ENCODE data around the gene NCMAP. TPM values are rescaled to one million over a fixed set of nuclear protein-coding genes. Genes with fewer than 3 reads are reported as not detected.

The NCMAP gene
- polyA plus RNA-seq, 1 donor from 2014 or later, result not detected

- Histone ChIP-seq H3K79me2 (replicated peaks; ENCODE audit: insufficient read depth, low read length) (peaks cover 4% of the 10 kb centered on the region), H4K20me1 (ENCODE audit: insufficient read depth) (no peaks in the 10 kb centered on the region)
- TF ChIP-seq EP300 (conservative IDR thresholded peaks at IDR 0.05; ENCODE audit: poor library complexity, severe bottlenecking) (no peak), RAD21 (conservative IDR thresholded peaks at IDR 0.05) (no peak), TAF1 (IDR thresholded peaks at IDR 0.05; ENCODE audit: low read depth) (no peak), SMC3 (conservative IDR thresholded peaks at IDR 0.05; ENCODE audit: poor library complexity) (no peak), CTCF (IDR thresholded peaks at IDR 0.05; ENCODE audit: poor library complexity, severe bottlenecking) (no peak), MXI1 (conservative IDR thresholded peaks at IDR 0.05; ENCODE audit: poor library complexity, severe bottlenecking) (no peak), REST (IDR thresholded peaks at IDR 0.05; ENCODE audit: borderline replicate concordance) (no peak), POLR2AphosphoS5 (IDR thresholded peaks at IDR 0.05) (no peak)
Measured at GRCh38 chr1:24656046-24656445, 100.2 kb downstream of the NCMAP start.

GRCh38 chr1:24657781-24658180 is 101.9 kb downstream of the NCMAP start:
- no peak overlapping the region for H3K4me3 ChIP-seq (ENCODE audit: low read length)
- no peak overlapping the region for H3K27ac ChIP-seq (ENCODE audit: low read length)
- peaks cover 4% of the 10 kb centered on the region for H3K79me2 ChIP-seq (replicated peaks; ENCODE audit: insufficient read depth, low read length)
- H3K9ac ChIP-seq (ENCODE audit: low read length), result no peak overlapping the region
- no peaks in the 10 kb centered on the region for H3K9me3 ChIP-seq (ENCODE audit: low read length)
- H3K4me2 ChIP-seq (ENCODE audit: low read length), result no peak overlapping the region
- H2AFZ ChIP-seq (ENCODE audit: low read depth, low read length), result no peak overlapping the region
- H3K9me2 ChIP-seq (ENCODE audit: insufficient read depth, low read length), result no peaks in the 10 kb centered on the region
- no peaks in the 10 kb centered on the region for H4K20me1 ChIP-seq (ENCODE audit: insufficient read depth)
- H3F3A ChIP-seq (ENCODE audit: insufficient read depth, low read length, poor library complexity, severe bottlenecking), result no peaks in the 10 kb centered on the region
- no peak for TF ChIP-seq REST (IDR thresholded peaks at IDR 0.05; ENCODE audit: borderline replicate concordance)
- no peak for TF ChIP-seq SMC3 (conservative IDR thresholded peaks at IDR 0.05; ENCODE audit: poor library complexity)
- no peak for TF ChIP-seq EP300 (conservative IDR thresholded peaks at IDR 0.05; ENCODE audit: poor library complexity, severe bottlenecking)
- H3K27me3 ChIP-seq (ENCODE audit: insufficient read depth, low read depth, low read length), result no peaks in the 10 kb centered on the region
- peaks cover 9% of the 10 kb centered on the region for H3K36me3 ChIP-seq (ENCODE audit: insufficient read depth, low read length)

More at GRCh38 chr1:24656046-24656445, 100.2 kb downstream of the NCMAP start:
- H3F3A ChIP-seq (ENCODE audit: insufficient read depth, low read length, poor library complexity, severe bottlenecking), result no peaks in the 10 kb centered on the region
- H3K27ac ChIP-seq (ENCODE audit: low read length), result no peak overlapping the region
- no peak overlapping the region for H3K4me3 ChIP-seq (ENCODE audit: low read length)
- H3K9me2 ChIP-seq (ENCODE audit: insufficient read depth, low read length), result no peaks in the 10 kb centered on the region
- no peaks in the 10 kb centered on the region for H3K27me3 ChIP-seq (ENCODE audit: insufficient read depth, low read depth, low read length)
- H2AFZ ChIP-seq (ENCODE audit: low read depth, low read length), result no peak overlapping the region
- H3K9ac ChIP-seq (ENCODE audit: low read length), result no peak overlapping the region
- H3K36me3 ChIP-seq (ENCODE audit: insufficient read depth, low read length), result peaks cover 9% of the 10 kb centered on the region
- H3K9me3 ChIP-seq (ENCODE audit: low read length), result no peaks in the 10 kb centered on the region
- H3K4me2 ChIP-seq (ENCODE audit: low read length), result no peak overlapping the region

Small RNA genes lying within 50 kb of the gene (small RNA-seq; reads per million reads assigned to genes)
- 0 to 1.2 (median 0) reads per million in 3 experiments for gene RF00019

Other genes starting within 250 kb of the NCMAP start
- gene GRHL3, start 236.7 kb upstream of the NCMAP start, polyA plus RNA-seq, result not detected in 2 replicates
- 0.89 and 2.2 TPM in 2 replicates for gene STPG1, start 142.3 kb upstream of the NCMAP start, polyA plus RNA-seq
- 9.6 and 11.6 TPM in 2 replicates for gene NIPAL3, start 140.3 kb upstream of the NCMAP start, polyA plus RNA-seq
- gene RCAN3, start 53.3 kb upstream of the NCMAP start, polyA plus RNA-seq, result 27.8 and 31.4 TPM in 2 replicates
- 37.1 and 38.7 TPM in 2 replicates for gene SRRM1, start 87.2 kb downstream of the NCMAP start, polyA plus RNA-seq
- gene CLIC4, start 189.4 kb downstream of the NCMAP start, polyA plus RNA-seq, result 115 and 133 TPM in 2 replicates